Endothelial cell of umbilical vein (primary cell): ENCODE results near the gene SPRR1B. TPM values are rescaled to one million over a fixed set of nuclear protein-coding genes. Genes with fewer than 3 reads are reported as not detected.
A peak's percentile ranks its signal among the peaks of the same experiment; 100 is the strongest.

Experiments
- Bru-seq: library from RNA; stranded (reverse); fragments of 400-500 nt; gene quantifications from one replicate; lab custom pipeline; 2021; lab: Mats Ljungman, UMichigan
- BruChase-seq, 2 experiments: library from RNA; stranded (reverse); fragments of 400-500 nt; gene quantifications; one replicate each; lab custom pipeline; 2021; lab: Mats Ljungman, UMichigan
- BruUV-seq: library from RNA; stranded (reverse); fragments of 400-500 nt; replicated peaks from 2 replicates; lab custom pipeline; 2021; lab: Mats Ljungman, UMichigan
- CTCF ChIA-PET: fragments of 300-600, 350-600 bp; sonication (Branson Sonifier 250); formaldehyde crosslinking; loops from one replicate; lab custom pipeline; 2021; ENCODE audit warnings: antibody characterized with exemption, inconsistent platforms; lab: Charles Lee
- POLR2A ChIA-PET: fragments of 300-600, 350-600 bp; sonication (Branson Sonifier 250); formaldehyde crosslinking; loops from one replicate; lab custom pipeline; 2021; ENCODE audit warnings: antibody characterized with exemption, inconsistent platforms; lab: Charles Lee
- DNase-seq: peaks from one replicate; pipeline ENCODE4 v3.0.0-alpha.2; 2011; ENCODE audit warnings: low read depth, low spot score
- FAIRE-seq: peaks from 2 replicates; lab custom pipeline; 2011; peaks lifted over from hg19 to GRCh38; lab: Jason Lieb, UNC
- H2AFZ ChIP-seq: 2 replicates; pipeline ENCODE4 v1.6.0; 2012; ENCODE audit warnings: low read depth, low read length, control low read depth, inconsistent platforms
- H3K27ac ChIP-seq: 2 replicates; pipeline ENCODE4 v1.5.1; 2011; ENCODE audit warnings: low read depth, mild to moderate bottlenecking, control low read depth, low read length, moderate library complexity; ENCODE audit not compliant: insufficient read depth
- H3K27me3 ChIP-seq, 2 experiments: 2 replicates each; pipeline versions ENCODE4 v1.6.0 to v1.6.1; 2011; ENCODE audit warnings: low read length in 2 of 2, mixed read lengths in 1 of 2; ENCODE audit not compliant: control insufficient read depth in 2 of 2, insufficient read depth in 2 of 2
- H3K36me3 ChIP-seq, 2 experiments: 2 replicates in 1 of 2; 3 replicates in 1 of 2; pipeline ENCODE4 v1.5.1; 2011; ENCODE audit warnings: low read length in 2 of 2, mild to moderate bottlenecking in 1 of 2, moderate library complexity in 1 of 2; ENCODE audit not compliant: control insufficient read depth in 2 of 2, insufficient read depth in 2 of 2; ENCODE audit errors: extremely low read depth in 1 of 2
- H3K4me1 ChIP-seq: 3 replicates; pipeline ENCODE4 v1.5.1; 2011; ENCODE audit warnings: mild to moderate bottlenecking, low read length; ENCODE audit not compliant: control insufficient read depth, insufficient read depth; ENCODE audit errors: extremely low read depth
- H3K4me2 ChIP-seq: 2 replicates; pipeline ENCODE4 v1.6.1; 2011; ENCODE audit warnings: low read length, control low read depth, mixed read lengths; ENCODE audit not compliant: insufficient read depth
- H3K4me3 ChIP-seq, 3 experiments: fragments of 200-600 bp in 1 of 3; sonication (generic), shearing (Covaris generic) in 1 of 3; replicated peaks in 1 of 3; 2 replicates each; pipeline ENCODE4 v1.5.1; 2011 to 2016; ENCODE audit warnings: control low read depth in 3 of 3, low read length in 3 of 3, mild to moderate bottlenecking in 2 of 3, inconsistent platforms in 1 of 3, low read depth in 1 of 3, moderate library complexity in 1 of 3; ENCODE audit not compliant: insufficient read depth in 1 of 3
- H3K79me2 ChIP-seq: 2 replicates; pipeline ENCODE4 v1.6.0; 2012; ENCODE audit warnings: low read length, inconsistent platforms; ENCODE audit not compliant: control insufficient read depth, insufficient read depth
- H3K9ac ChIP-seq: replicated peaks from 2 replicates; pipeline ENCODE3; 2011; ENCODE audit warnings: low read length, control low read depth; ENCODE audit not compliant: insufficient read depth; ENCODE audit errors: extremely low read depth
- H3K9me1 ChIP-seq: replicated peaks from 3 replicates; pipeline ENCODE4 v1.6.0; 2011; ENCODE audit warnings: mild to moderate bottlenecking, low read length; ENCODE audit not compliant: control insufficient read depth, insufficient read depth; ENCODE audit errors: extremely low read depth
- H3K9me3 ChIP-seq: replicated peaks from 2 replicates; pipeline ENCODE4 v1.5.1; 2012; ENCODE audit warnings: low read length, inconsistent platforms; ENCODE audit not compliant: control insufficient read depth, insufficient read depth
- H4K20me1 ChIP-seq: replicated peaks from 2 replicates; pipeline ENCODE3; 2011; ENCODE audit warnings: mild to moderate bottlenecking, low read length; ENCODE audit not compliant: control insufficient read depth, insufficient read depth; ENCODE audit errors: extremely low read depth
- EZH2 ChIP-seq: IDR thresholded peaks from 2 replicates; pipeline ENCODE4 v1.6.1; 2012; ENCODE audit warnings: borderline replicate concordance, low read depth, mild to moderate bottlenecking, moderate library complexity, low read length, inconsistent platforms; ENCODE audit not compliant: severe bottlenecking
- FOS ChIP-seq: IDR thresholded peaks from 2 replicates; pipeline ENCODE4 v1.6.1; 2011; ENCODE audit warnings: mild to moderate bottlenecking, low read length, moderate library complexity, borderline replicate concordance; ENCODE audit not compliant: insufficient read depth
- GATA2 ChIP-seq: IDR thresholded peaks from 2 replicates; pipeline ENCODE4 v1.7.0; 2011; ENCODE audit warnings: low read depth, mild to moderate bottlenecking, moderate library complexity, mixed read lengths, low read length; ENCODE audit not compliant: insufficient read length, insufficient read depth
- JUN ChIP-seq: IDR thresholded peaks from 2 replicates; pipeline ENCODE4 v1.6.1; 2011; ENCODE audit warnings: borderline replicate concordance, low read depth; ENCODE audit not compliant: insufficient read length, insufficient read depth
- MYC ChIP-seq: IDR thresholded peaks from one replicate; pipeline ENCODE4 v1.6.1; 2011; ENCODE audit warnings: mild to moderate bottlenecking, low read depth, low read length
- POLR2A ChIP-seq: IDR thresholded peaks from 2 replicates; pipeline ENCODE4 v1.6.1; 2012; ENCODE audit warnings: low read depth, mild to moderate bottlenecking, control low read depth, low read length
- POLR2AphosphoS5 ChIP-seq: IDR thresholded peaks from 2 replicates; pipeline ENCODE4 v1.6.1; 2012; ENCODE audit warnings: low read depth, mild to moderate bottlenecking, control low read depth, low read length, moderate library complexity; ENCODE audit not compliant: insufficient read depth
- dilution Hi-C: fragments of 300-500 bp; cut with MboI; formaldehyde crosslinking; loops from one replicate; pipeline ENCODE4 v1.15.0; 2019; ENCODE audit warnings: low sequenced_read_pairs; ENCODE audit not compliant: extremely low pct_ligation_motif_present
- intact Hi-C: fragments of 100-400 bp; cut with micrococcal nuclease; formaldehyde crosslinking; loops from one replicate; pipeline ENCODE4 v1.10.0; 2022
- long read RNA-seq: library from polyadenylated mRNA; stranded (forward); transcript quantifications from one replicate; pipeline ENCODE4 v2.0.0, GENCODE V29; 2021
- polyA minus RNA-seq, 3 experiments: library from RNA; depleted of rRNA, polyadenylated mRNA; stranded (reverse); fragments of >200 nt; gene quantifications; 1 replicate in 1 of 3; 2 replicates in 2 of 3; pipeline ENCODE4 v1.2.3, GENCODE V29; 2011
- polyA plus RNA-seq, 4 experiments: library from polyadenylated mRNA; depleted of rRNA in 3 of 4; stranded (reverse) in 3 of 4; unstranded in 1 of 4; fragments of >200 nt; gene quantifications; 2 replicates each; pipeline versions ENCODE4 v1.2.1 to v1.2.3, GENCODE V29; 2011 to 2012; ENCODE audit warnings: missing spikeins in 1 of 4
- total RNA-seq: library from RNA; stranded (reverse); gene quantifications from 2 replicates; pipeline ENCODE4 v1.2.3, GENCODE V29; 2021
- TF ChIP-seq, protein P1 (sequence below), 2 donors: IDR thresholded peaks; 1 replicate in 1 of 2; 2 replicates in 1 of 2; pipeline ENCODE4 v1.5.1; 2011; ENCODE audit warnings: low read length in 2 of 2, mild to moderate bottlenecking in 2 of 2, moderate library complexity in 2 of 2, control low read depth in 1 of 2, inconsistent platforms in 1 of 2, low read depth in 1 of 2; ENCODE audit not compliant: insufficient read depth in 1 of 2; ENCODE audit errors: extremely low read depth in 1 of 2
- TF ChIP-seq, protein P2 (sequence below): IDR thresholded peaks from 2 replicates; pipeline ENCODE4 v1.6.1; 2011; ENCODE audit not compliant: insufficient read depth, insufficient read length

The SPRR1B gene, protein sequence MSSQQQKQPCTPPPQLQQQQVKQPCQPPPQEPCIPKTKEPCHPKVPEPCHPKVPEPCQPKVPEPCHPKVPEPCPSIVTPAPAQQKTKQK
- total RNA-seq (not detected in 2 replicates), polyA plus RNA-seq (not detected in 2 replicates), polyA minus RNA-seq (not detected in 2 replicates), Bru-seq, nascent RNA (percentile 28 among the genes with signal in this experiment), BruChase-seq, experiment 1, labeled RNA remaining after a 6-hour chase (percentile 26 among the genes with signal in this experiment), BruChase-seq, experiment 2, labeled RNA remaining after a 2-hour chase (not detected)
- polyA plus RNA-seq (2011; cell fraction: cytosol; rRNA removed): not detected in 2 replicates
- polyA plus RNA-seq (2011; cell fraction: nucleus; rRNA removed): 0.29 TPM in 1 of 2 replicates, not detected in the other
- polyA plus RNA-seq (2012): not detected in 2 replicates
- polyA minus RNA-seq (2011; cell fraction: cytosol; rRNA and poly(A)+ RNA removed): not detected
- polyA minus RNA-seq (2011; cell fraction: nucleus; rRNA and poly(A)+ RNA removed): not detected in 2 replicates
- long read RNA-seq: 0 reads

- H3K9ac ChIP-seq: no peak within 1 kb of the TSS
- H2AFZ ChIP-seq: no peak within 1 kb of the TSS
- H3K4me3 ChIP-seq: no peak within 1 kb of the TSS
- H3K27me3 ChIP-seq: no peaks in the 10 kb centered on the region
- ChIA-PET POLR2A (no interaction called here), CTCF (no interaction called here)
- no peak for TF ChIP-seq GATA2
- no peak for TF ChIP-seq MYC
- no peak for TF ChIP-seq POLR2A
- TF ChIP-seq FOS: no peak
- TF ChIP-seq, protein P1, sequence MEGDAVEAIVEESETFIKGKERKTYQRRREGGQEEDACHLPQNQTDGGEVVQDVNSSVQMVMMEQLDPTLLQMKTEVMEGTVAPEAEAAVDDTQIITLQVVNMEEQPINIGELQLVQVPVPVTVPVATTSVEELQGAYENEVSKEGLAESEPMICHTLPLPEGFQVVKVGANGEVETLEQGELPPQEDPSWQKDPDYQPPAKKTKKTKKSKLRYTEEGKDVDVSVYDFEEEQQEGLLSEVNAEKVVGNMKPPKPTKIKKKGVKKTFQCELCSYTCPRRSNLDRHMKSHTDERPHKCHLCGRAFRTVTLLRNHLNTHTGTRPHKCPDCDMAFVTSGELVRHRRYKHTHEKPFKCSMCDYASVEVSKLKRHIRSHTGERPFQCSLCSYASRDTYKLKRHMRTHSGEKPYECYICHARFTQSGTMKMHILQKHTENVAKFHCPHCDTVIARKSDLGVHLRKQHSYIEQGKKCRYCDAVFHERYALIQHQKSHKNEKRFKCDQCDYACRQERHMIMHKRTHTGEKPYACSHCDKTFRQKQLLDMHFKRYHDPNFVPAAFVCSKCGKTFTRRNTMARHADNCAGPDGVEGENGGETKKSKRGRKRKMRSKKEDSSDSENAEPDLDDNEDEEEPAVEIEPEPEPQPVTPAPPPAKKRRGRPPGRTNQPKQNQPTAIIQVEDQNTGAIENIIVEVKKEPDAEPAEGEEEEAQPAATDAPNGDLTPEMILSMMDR (IDR thresholded peaks at IDR 0.05; ENCODE audit: extremely low read depth in 1 of 2, insufficient read depth in 1 of 2, low read depth in 1 of 2, low read length in 2 of 2): no peak
- no peak for TF ChIP-seq EZH2
- no peak for TF ChIP-seq POLR2AphosphoS5
- TF ChIP-seq JUN: no peak
- TF ChIP-seq, protein P2, sequence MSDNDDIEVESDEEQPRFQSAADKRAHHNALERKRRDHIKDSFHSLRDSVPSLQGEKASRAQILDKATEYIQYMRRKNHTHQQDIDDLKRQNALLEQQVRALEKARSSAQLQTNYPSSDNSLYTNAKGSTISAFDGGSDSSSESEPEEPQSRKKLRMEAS: no peak
- no peak within 1 kb of the TSS for H3K27ac ChIP-seq
- no peaks in the 10 kb centered on the region for H3K9me1 ChIP-seq
- DNase-seq: no peak
- H3K4me1 ChIP-seq: no peaks in the 10 kb centered on the region
- no peak within 1 kb of the TSS for H3K4me2 ChIP-seq
- intact Hi-C loops (no loop called here), dilution Hi-C loops (no loop called here)
- no peaks in the 10 kb centered on the region for H4K20me1 ChIP-seq
- H3K79me2 ChIP-seq: no peaks in the 10 kb centered on the region
- H3K9me3 ChIP-seq: no peaks in the 10 kb centered on the region
- no peaks in the 10 kb centered on the region for H3K36me3 ChIP-seq
- no peak for FAIRE-seq
- BruUV-seq: no TSS peak
Measured at GRCh38 chr1:153030895-153031294, at the start of gene SPRR1B. SPRR1B (plus strand) TSS chr1:153031203; CDS start chr1:153032346, 1,143 bp downstream.
